HG03066 (cell line): ENCODE results near the gene S1PR1.

Experiments
- ATAC-seq: cut with Tn5 transposase; IDR thresholded peaks from one replicate; pipeline ENCODE4 v1.9.1; 2021; ENCODE audit warnings: low read depth; ENCODE audit not compliant: unreplicated experiment

Gene S1PR1

DNA sequence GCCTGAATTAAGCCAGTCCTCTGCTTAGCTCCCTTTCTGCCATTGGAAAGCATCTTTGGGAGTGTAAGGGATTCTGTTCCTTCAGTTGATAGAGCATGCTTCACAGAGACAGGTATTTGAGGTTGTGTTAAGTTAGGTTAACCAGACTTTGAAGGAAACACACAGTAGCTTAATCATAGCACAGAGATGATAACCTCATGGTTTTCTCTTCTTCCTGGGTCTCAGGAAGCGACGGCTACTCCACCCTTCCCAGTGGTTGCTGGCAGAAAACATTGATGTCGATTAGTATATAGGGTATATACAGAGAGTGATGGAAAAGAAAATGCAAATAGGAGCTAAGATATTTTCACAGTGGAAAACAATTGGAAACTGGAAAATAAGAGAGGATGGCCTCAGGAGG is 42.0 kb downstream of the S1PR1 start:
- no peak for ATAC-seq

DNA sequence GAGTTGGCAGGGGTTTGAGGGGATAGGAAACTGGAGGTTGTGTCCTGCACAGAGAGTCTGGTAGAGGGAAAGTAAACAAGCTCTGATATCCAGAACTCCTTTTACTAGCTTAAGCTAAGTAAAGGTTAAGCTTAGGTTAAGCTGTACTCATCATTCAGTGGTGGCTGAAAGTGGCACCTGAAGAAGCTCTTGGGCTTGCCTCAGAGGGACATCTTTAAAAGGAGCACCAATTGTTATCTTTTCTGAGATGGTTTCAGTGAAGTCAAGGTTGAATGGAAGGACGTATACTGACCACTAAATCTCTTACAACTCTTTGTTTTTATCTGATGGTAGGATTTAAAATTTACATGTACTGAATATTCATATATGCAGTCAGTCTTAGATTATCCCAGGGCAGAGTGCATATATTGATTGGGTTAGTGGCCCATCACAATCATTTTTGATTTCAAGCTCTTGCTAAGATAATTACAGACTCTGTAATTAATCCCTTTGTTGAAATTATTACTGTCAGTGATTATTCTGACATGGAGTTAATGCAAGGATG is 43.3 kb downstream of the S1PR1 start:
- ATAC-seq = no peak

DNA sequence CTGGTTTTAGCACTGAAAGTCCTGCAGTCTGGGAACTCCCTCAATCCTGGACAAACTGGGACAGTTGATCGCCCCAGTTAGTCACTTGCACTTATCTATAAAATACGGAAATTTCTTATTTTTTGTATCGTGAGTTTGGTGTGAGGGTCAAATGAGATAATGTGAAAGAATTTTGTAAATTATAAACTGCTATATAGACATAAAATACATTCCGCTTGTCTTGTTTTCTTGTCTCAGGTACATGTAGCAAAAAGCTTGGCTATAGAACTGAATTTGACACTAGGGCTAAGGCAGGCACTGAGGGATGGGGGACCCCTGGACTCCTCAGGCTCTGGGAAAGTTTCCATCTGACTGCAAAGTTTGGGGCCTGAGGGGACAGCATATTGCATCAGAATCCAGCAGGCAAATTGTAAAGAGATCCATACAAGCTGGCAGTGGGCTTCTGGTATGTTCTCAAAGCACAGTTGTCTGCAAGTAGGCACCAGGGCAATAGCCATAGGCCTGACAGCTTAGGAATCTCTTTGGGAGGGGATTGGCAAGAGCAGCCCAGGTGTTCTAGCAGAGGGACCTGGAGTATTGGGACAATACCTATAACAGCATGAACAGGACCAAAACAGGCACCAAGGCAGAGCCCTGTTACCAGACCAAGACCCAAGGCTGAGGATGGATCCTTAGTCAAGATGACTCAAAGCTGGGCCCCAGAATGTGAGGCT is 44.3 kb downstream of the S1PR1 start:
- ATAC-seq = no peak

DNA sequence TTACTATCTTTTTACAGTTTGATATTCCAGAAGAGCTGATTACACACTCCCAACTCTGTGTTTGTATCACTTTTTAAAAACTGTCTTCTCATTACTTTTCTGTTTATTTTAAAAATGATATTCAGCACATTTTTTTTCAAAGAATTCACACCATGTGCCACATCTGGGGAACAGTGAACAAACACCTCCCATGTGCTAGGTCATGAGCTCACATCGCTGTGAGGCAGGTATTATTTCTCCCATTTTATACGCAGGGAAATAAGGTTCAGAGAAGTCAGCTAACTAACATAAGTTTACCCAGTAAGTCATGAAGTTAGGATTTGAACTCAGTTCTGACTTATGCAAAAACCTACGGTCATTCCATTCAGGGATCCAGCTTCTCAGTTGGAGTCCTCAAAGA is 44.9 kb downstream of the S1PR1 start:
- no peak for ATAC-seq

DNA sequence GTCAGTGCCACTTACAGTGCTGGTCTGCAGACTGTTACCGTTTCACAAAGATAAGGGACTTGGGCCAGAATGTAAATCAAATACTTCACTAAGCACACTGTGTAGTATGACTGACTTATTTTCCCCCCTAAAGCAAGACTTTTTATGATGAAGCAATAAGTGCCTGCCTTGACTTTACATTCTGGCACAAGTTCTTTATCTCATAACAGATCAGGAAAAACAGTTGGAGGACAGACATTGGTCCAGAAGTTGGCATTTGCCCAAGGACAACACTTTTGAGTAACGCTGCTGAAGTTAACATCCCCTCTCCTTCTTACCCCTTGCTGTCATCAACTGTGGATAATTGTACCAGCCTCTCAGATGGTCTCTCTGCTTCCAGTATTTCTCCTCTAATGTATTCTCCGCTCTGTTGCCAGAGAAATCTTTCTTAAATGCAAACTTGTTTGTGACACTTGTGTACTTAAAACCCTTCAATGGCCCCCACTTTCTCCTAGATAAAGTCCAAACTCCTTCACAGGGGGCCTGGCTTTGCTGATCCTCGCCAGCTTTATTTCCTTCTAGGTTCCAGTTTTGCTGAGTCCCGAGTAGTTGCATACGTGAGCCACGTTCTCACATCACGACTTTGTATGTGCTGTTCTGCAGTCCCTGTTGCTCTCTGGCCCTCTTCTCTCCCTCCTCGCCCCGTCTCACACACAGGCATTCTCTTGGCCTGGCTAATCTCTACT is 45.7 kb downstream of the S1PR1 start:
- ATAC-seq = no peak

DNA sequence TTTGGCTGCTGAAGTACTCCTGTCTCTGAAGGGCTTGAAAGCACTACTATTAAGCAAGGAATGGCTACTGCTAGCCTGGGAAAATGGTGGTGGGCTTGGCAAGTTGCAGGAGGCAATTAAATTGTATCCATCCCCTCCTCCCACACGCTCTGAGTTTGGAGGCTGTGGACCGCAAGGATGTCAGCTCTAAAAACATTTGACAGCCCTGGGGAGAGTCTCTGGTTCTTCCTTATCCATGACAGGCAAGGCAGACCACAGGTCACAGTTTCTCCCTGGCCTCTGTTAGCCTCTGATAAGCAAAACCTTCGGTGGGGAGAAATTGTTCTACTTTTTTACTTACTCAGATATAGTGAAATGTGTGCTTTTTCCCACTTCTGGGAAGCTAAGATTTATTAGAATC is 46.6 kb downstream of the S1PR1 start:
- no peak for ATAC-seq

DNA sequence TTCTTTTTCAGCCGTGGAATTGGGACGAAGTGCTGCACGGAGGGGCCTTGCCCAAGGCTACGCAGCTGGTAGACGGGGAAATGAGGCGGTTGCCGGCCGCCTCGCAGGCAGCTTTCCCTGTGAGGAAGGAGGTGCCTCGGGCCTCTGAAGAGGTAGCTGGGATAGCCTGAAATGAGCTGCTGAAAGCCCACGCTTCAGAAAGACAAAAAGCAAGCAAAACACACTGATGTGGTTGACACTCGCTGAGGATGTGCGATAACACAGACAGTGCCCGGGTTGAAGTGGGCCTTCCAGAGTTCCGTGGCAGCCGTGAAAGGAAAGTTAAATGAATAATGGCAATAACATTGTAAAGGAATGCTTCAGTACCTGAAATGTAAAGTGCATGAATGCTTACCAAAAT is 47.2 kb downstream of the S1PR1 start:
- no peak for ATAC-seq

DNA sequence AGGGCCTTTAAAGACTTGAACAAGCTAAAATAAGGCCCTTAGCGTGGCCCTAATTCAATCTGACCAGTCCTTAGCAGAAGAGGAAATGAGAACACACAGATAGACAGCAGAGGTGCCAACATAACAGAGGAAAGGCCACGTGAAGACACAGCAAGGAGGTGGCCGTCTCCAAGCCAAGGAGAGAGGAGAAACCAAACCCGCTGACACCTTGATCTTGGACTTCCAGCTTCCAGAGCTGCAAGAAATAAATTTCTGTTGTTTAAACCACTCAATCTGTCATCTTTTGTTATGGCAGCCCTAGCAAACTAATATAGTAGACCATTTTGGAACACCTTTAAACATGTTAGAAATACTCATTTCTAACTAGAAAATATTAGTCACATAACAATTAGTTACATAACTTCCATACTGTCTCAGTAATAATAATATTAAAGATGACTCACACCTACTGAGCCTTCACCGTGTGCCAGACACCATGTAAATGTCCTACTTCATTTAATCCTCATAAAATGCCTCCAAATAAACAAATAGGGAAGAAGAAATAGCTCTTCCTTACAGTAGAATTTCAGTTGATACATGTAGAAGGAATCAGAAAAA is 47.9 kb downstream of the S1PR1 start:
- no peak for ATAC-seq

DNA sequence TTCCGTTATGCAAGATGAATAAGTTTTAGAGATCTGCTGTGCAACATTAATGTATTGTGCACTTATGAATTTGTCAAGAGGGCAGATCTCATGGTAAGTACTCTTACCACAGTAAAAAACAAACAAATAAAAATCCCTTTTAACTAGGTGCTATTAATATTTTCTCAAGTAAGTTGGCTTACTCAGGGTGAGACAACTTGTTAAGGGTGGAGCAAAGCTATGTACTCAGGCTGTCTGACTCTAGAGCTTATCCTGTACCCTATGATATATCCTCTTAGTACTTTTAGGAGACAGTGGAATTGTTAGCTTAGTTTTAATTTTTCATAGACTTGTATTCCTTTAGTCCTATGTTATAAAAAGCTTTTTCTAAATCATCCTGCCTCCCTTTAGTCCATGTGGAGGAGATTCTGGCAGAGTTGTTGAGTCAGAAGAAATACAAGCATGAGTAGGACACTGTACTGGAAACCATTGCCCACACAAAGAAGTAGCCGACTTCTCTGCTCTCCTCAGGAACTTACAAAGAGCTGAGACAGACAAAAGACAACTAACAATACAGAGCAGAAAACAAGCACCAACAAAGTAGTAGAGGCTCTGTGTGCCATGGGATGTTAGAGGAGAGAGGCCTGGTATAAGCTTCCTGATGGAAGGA is 49.2 kb downstream of the S1PR1 start:
- no peak for ATAC-seq

DNA sequence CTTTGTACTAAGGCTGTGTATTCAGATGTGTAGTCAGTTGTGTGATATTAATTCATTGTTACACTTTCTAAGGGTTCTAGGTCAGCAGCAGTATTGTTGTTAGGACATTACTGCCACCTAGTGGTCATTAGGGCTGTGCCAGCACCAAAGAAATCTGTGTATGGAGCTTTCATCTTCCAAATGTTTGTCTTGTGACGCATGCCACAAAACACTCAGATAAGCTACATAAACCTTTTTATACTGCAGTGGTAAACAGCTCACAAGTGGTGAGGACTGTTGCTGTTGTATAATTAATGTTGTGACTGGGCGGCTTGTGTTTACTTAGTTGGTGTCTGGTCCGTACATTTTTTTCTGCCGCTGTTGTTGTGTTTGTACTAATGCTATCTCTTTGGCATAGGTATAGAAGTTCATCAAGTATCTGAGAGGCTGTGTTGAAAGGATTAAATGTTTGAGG is 51.7 kb downstream of the S1PR1 start:
- ATAC-seq = no peak

DNA sequence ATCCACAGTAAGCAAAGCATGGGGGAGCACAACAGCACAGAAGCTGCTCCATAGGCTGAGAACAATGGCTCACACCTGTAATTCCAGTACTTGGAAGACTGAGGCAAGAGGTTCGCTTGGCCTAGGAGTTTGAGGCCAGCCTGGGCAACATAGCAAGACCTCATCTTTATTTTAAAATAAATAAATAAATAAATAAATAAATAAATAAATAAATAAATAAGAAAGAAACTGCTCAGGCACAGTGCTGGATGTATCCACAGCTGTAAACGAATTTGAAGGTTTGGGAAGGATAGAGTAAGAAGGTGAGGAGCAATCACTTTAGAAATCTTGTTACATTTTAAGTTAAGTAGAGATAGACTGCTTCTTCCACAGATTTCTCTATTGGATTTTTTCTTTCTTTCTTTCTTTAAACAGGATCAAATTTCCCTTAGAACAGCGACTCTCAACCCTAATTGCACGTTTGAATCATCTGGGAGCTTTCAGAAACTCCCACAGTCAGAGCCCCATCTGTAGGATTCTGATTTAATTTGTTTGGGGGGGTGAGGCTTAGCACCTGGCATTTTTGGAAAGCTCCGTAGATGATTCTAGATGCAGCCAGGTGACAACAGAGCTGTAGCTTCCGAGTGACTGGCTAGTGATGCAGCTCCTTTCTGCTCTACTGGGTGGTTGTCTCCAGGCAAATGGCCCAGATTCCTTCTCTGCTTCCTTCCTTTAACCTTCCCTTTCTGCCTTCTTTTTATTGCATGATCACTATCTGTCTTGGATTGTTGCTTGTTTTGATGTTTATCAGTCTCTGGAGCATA is 53.5 kb downstream of the S1PR1 start:
- no peak for ATAC-seq
